Parathyroid adenoma (tissue), 2 donors: Measurements from ENCODE around the gene ADRB1.

Experiments used
- H2AFZ ChIP-seq: fragments of 300-600 bp; sonication (generic); one replicate; pipeline ENCODE4 v1.7.0; 2017; ENCODE audit warnings: antibody characterized with exemption, mild to moderate bottlenecking
- H3K27ac ChIP-seq: fragments of 300-600 bp; sonication (generic); one replicate; pipeline ENCODE4 v1.7.0; 2017
- H3K27me3 ChIP-seq: fragments of 300-600 bp; sonication (generic); one replicate; pipeline ENCODE4 v1.7.0; 2017; ENCODE audit warnings: low read length; ENCODE audit not compliant: control insufficient read depth, insufficient read depth
- H3K36me3 ChIP-seq: fragments of 300-600 bp; sonication (generic); one replicate; pipeline ENCODE4 v1.7.0; 2017; ENCODE audit warnings: low read length; ENCODE audit not compliant: control insufficient read depth, insufficient read depth
- H3K4me1 ChIP-seq: fragments of 300-600 bp; sonication (generic); one replicate; pipeline ENCODE4 v1.7.0; 2017; ENCODE audit warnings: control low read depth
- H3K4me2 ChIP-seq: fragments of 300-600 bp; sonication (generic); one replicate; pipeline ENCODE4 v1.7.0; 2017; ENCODE audit warnings: low read length
- H3K4me3 ChIP-seq: fragments of 300-600 bp; sonication (generic); one replicate; pipeline ENCODE4 v1.7.0; 2017; ENCODE audit warnings: low read depth, low read length
- H3K79me2 ChIP-seq: fragments of 300-600 bp; sonication (generic); one replicate; pipeline ENCODE4 v1.7.0; 2017; ENCODE audit warnings: control low read depth
- H3K9ac ChIP-seq: fragments of 300-600 bp; sonication (generic); one replicate; pipeline ENCODE4 v1.7.0; 2017; ENCODE audit warnings: mild to moderate bottlenecking
- H3K9me3 ChIP-seq: fragments of 300-600 bp; sonication (generic); one replicate; pipeline ENCODE4 v1.7.0; 2017; ENCODE audit warnings: low read length; ENCODE audit not compliant: control insufficient read depth
- CTCF ChIP-seq: fragments of 300-600 bp; sonication (generic); IDR thresholded peaks from one replicate; pipeline ENCODE4 v1.7.0; 2017; ENCODE audit warnings: antibody characterized with exemption, mild to moderate bottlenecking
- donor health status: primary hyperparathyroidism.

ADRB1 gene

GRCh38 chr10:114058297-114058696 is 14.6 kb downstream of the ADRB1 start:
- no peak overlapping the region for H3K4me3 ChIP-seq
- H3K27me3 ChIP-seq = no peaks in the 10 kb centered on the region
- no peak overlapping the region for H3K4me2 ChIP-seq
- no peaks in the 10 kb centered on the region for H3K4me1 ChIP-seq
- TF ChIP-seq CTCF = no peak
- H3K79me2 ChIP-seq = no peaks in the 10 kb centered on the region
- no peaks in the 10 kb centered on the region for H3K36me3 ChIP-seq
- no peak overlapping the region for H3K27ac ChIP-seq
- no peaks in the 10 kb centered on the region for H3K9me3 ChIP-seq
- no peak overlapping the region for H2AFZ ChIP-seq
- H3K9ac ChIP-seq = no peak overlapping the region

GRCh38 chr10:114059561-114059960 is 15.9 kb downstream of the ADRB1 start:
- no peak overlapping the region for H3K4me3 ChIP-seq
- H3K36me3 ChIP-seq = no peaks in the 10 kb centered on the region
- H3K79me2 ChIP-seq = no peaks in the 10 kb centered on the region
- H3K9me3 ChIP-seq = no peaks in the 10 kb centered on the region
- H2AFZ ChIP-seq = no peak overlapping the region
- H3K27ac ChIP-seq = no peak overlapping the region
- no peak overlapping the region for H3K9ac ChIP-seq
- H3K27me3 ChIP-seq = no peaks in the 10 kb centered on the region
- H3K4me1 ChIP-seq = no peaks in the 10 kb centered on the region
- TF ChIP-seq CTCF = no peak
- no peak overlapping the region for H3K4me2 ChIP-seq

- no peak overlapping the region for H3K4me3 ChIP-seq
- no peak overlapping the region for H3K27ac ChIP-seq
- no peak overlapping the region for H2AFZ ChIP-seq
- H3K79me2 ChIP-seq = no peaks in the 10 kb centered on the region
- no peak overlapping the region for H3K9ac ChIP-seq
- no peaks in the 10 kb centered on the region for H3K36me3 ChIP-seq
- H3K27me3 ChIP-seq = no peaks in the 10 kb centered on the region
- H3K4me2 ChIP-seq = no peak overlapping the region
- TF ChIP-seq CTCF = no peak
- H3K9me3 ChIP-seq = no peaks in the 10 kb centered on the region
- H3K4me1 ChIP-seq = no peaks in the 10 kb centered on the region
These were observed 16.8 kb downstream of the ADRB1 start for GRCh38 chr10:114060456-114060855.

GRCh38 chr10:114061148-114061547 is 17.5 kb downstream of the ADRB1 start:
- Histone ChIP-seq H3K4me3 (no peak overlapping the region), H2AFZ (no peak overlapping the region), H3K27ac (no peak overlapping the region), H3K36me3 (no peaks in the 10 kb centered on the region), H3K27me3 (no peaks in the 10 kb centered on the region), H3K4me2 (no peak overlapping the region), H3K79me2 (no peaks in the 10 kb centered on the region), H3K9me3 (no peaks in the 10 kb centered on the region), H3K9ac (no peak overlapping the region), H3K4me1 (no peaks in the 10 kb centered on the region)
- TF ChIP-seq CTCF = no peak

- Histone ChIP-seq H3K9me3 (no peaks in the 10 kb centered on the region), H3K36me3 (no peaks in the 10 kb centered on the region), H3K4me3 (no peak overlapping the region), H3K4me2 (no peak overlapping the region), H2AFZ (no peak overlapping the region), H3K9ac (no peak overlapping the region), H3K79me2 (no peaks in the 10 kb centered on the region), H3K4me1 (no peaks in the 10 kb centered on the region), H3K27me3 (no peaks in the 10 kb centered on the region), H3K27ac (no peak overlapping the region)
- TF ChIP-seq CTCF = no peak
These were observed 18.1 kb downstream of the ADRB1 start for GRCh38 chr10:114061789-114062188.
